CD4-positive, alpha-beta T cell (primary cell): Measurements from ENCODE around the gene CLDN11. TPM values are rescaled to one million over a fixed set of nuclear protein-coding genes. Genes with fewer than 3 reads are reported as not detected.

Experiments
- ATAC-seq: fragments of 200-7000 bp; cut with Tn5 transposase; one replicate; pipeline ENCODE4 v1.10.0; 2022; ENCODE audit warnings: mild to moderate bottlenecking; ENCODE audit not compliant: poor library complexity
- CTCF ChIA-PET: fragments of 350-600 bp; sonication (Branson Sonifier 250); formaldehyde crosslinking; loops from one replicate; lab custom pipeline; 2021; ENCODE audit warnings: antibody characterized with exemption, inconsistent platforms; lab: Charles Lee
- POLR2A ChIA-PET: fragments of 350-600 bp; sonication (Branson Sonifier 250); formaldehyde crosslinking; loops from one replicate; lab custom pipeline; 2021; ENCODE audit warnings: antibody characterized with exemption, inconsistent platforms; lab: Charles Lee
- DNase-seq, 14 experiments: peaks; one replicate each; pipeline ENCODE4 v3.0.0-alpha.2; 2013 to 2020; ENCODE audit warnings: mixed read lengths in 2 of 14
- H3K27ac ChIP-seq, 2 donors: one replicate each; pipeline versions ENCODE4 v1.5.1 to v1.7.0; 2013; ENCODE audit warnings: low read length in 2 of 2, low read depth in 1 of 2, mild to moderate bottlenecking in 1 of 2
- H3K27me3 ChIP-seq, 2 experiments: 1 replicate in 1 of 2; 2 replicates in 1 of 2; pipeline versions ENCODE4 v1.6.1 to v1.7.0; 2013; ENCODE audit warnings: low read length in 2 of 2, control low read depth in 1 of 2, mild to moderate bottlenecking in 1 of 2, moderate library complexity in 1 of 2; ENCODE audit not compliant: insufficient read depth in 2 of 2, control insufficient read depth in 1 of 2
- H3K36me3 ChIP-seq: one replicate; pipeline ENCODE4 v1.6.1; 2013; ENCODE audit warnings: low read length, control low read depth; ENCODE audit not compliant: insufficient read depth
- H3K4me1 ChIP-seq: one replicate; pipeline ENCODE4 v1.6.1; 2013; ENCODE audit warnings: low read length, control low read depth; ENCODE audit not compliant: insufficient read depth
- H3K4me3 ChIP-seq: one replicate; pipeline ENCODE4 v1.5.1; 2013; ENCODE audit warnings: mild to moderate bottlenecking, low read length, moderate library complexity
- H3K9me3 ChIP-seq, 2 experiments: 1 replicate in 1 of 2; 2 replicates in 1 of 2; pipeline versions ENCODE4 v1.6.1 to v1.7.0; 2013; ENCODE audit warnings: low read length in 2 of 2, mild to moderate bottlenecking in 2 of 2, control low read depth in 1 of 2, moderate library complexity in 1 of 2; ENCODE audit not compliant: control insufficient read depth in 1 of 2, insufficient read depth in 1 of 2
- H3K27ac Mint-ChIP-seq: one replicate; pipeline ENCODE4 v1.8.0; 2020; ENCODE audit warnings: mixed read lengths
- H3K27me3 Mint-ChIP-seq: one replicate; pipeline ENCODE4 v1.8.0; 2021; ENCODE audit warnings: mixed read lengths
- H3K36me3 Mint-ChIP-seq: one replicate; pipeline ENCODE4 v1.8.0; 2021; ENCODE audit warnings: low read depth, mixed read lengths
- H3K4me1 Mint-ChIP-seq: one replicate; pipeline ENCODE4 v1.8.0; 2021; ENCODE audit warnings: low read depth, mixed read lengths
- H3K4me3 Mint-ChIP-seq: one replicate; pipeline ENCODE4 v1.8.0; 2020; ENCODE audit warnings: mild to moderate bottlenecking, mixed read lengths
- H3K9me3 Mint-ChIP-seq: one replicate; pipeline ENCODE4 v1.8.0; 2020; ENCODE audit warnings: mixed read lengths
- intact Hi-C, 2 experiments: fragments of 100-400 bp; cut with DNase I in 1 of 2; cut with micrococcal nuclease in 1 of 2; formaldehyde crosslinking; loops; one replicate each; pipeline versions ENCODE4 v1.15.1 to v1.9.0; 2023 to 2025; cut with DNase I, micrococcal nuclease
- total RNA-seq, 174 experiments: library from RNA in 2 of 174; stranded (reverse) in 2 of 174; gene quantifications; one replicate each; pipeline ENCODE4 v1.2.3 and lab custom pipeline; 2021 to 2026
- TF ChIP-seq, protein P1 (sequence below): fragments of 200-600 bp; IDR thresholded peaks from one replicate; pipeline ENCODE4 v1.8.0; 2022; ENCODE audit warnings: antibody characterized with exemption, mild to moderate bottlenecking

The CLDN11 gene
- total RNA-seq, 2 experiments from 2014 or later: not detected

DNA sequence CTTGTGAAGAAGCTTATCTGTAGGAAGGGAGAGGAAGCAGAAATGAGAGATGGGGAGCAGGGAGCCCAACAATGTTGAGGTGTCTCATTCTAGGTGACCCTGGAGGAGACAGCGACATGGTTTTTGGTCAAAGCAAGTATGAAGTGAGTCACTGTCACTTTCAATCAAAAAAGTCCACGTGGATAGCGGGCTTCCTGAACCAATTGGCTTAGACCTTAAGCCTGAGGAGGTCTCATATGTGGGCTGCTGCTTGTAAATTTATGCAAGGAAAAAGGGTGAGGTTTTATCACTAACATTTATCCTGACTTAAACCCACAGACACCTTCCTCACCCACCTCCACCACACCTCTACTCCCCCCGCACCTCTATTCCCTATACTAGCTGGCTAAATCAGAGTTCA lies 22.7 kb downstream of the CLDN11 start:
- DNase-seq (no peak), ATAC-seq (no peak)
- CTCF ChIA-PET: no interaction called here
- Histone ChIP-seq H3K4me3 (no peak overlapping the region), H3K36me3 (no peaks in the 10 kb centered on the region), H3K27ac (no peak overlapping the region), H3K27me3 (peaks cover 4 to 5% of the 10 kb centered on the region in 2 experiments), H3K4me1 (no peaks in the 10 kb centered on the region), H3K9me3 (no peaks in the 10 kb centered on the region)
- H3K27me3 Mint-ChIP-seq: peaks cover 36% of the 10 kb centered on the region
- POLR2A ChIA-PET: no interaction called here
- TF ChIP-seq, protein P1, sequence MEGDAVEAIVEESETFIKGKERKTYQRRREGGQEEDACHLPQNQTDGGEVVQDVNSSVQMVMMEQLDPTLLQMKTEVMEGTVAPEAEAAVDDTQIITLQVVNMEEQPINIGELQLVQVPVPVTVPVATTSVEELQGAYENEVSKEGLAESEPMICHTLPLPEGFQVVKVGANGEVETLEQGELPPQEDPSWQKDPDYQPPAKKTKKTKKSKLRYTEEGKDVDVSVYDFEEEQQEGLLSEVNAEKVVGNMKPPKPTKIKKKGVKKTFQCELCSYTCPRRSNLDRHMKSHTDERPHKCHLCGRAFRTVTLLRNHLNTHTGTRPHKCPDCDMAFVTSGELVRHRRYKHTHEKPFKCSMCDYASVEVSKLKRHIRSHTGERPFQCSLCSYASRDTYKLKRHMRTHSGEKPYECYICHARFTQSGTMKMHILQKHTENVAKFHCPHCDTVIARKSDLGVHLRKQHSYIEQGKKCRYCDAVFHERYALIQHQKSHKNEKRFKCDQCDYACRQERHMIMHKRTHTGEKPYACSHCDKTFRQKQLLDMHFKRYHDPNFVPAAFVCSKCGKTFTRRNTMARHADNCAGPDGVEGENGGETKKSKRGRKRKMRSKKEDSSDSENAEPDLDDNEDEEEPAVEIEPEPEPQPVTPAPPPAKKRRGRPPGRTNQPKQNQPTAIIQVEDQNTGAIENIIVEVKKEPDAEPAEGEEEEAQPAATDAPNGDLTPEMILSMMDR: no peak
- H3K4me3 Mint-ChIP-seq: no peak overlapping the region
- no peaks in the 10 kb centered on the region for H3K9me3 Mint-ChIP-seq
- no peak overlapping the region for H3K27ac Mint-ChIP-seq
- H3K4me1 Mint-ChIP-seq: no peaks in the 10 kb centered on the region
- H3K36me3 Mint-ChIP-seq: no peaks in the 10 kb centered on the region
- intact Hi-C loops: no loop called here

- Mint-ChIP-seq H3K36me3 (no peaks in the 10 kb centered on the region), H3K27me3 (peaks cover 36% of the 10 kb centered on the region), H3K4me1 (no peaks in the 10 kb centered on the region), H3K4me3 (no peak overlapping the region), H3K27ac (no peak overlapping the region), H3K9me3 (no peaks in the 10 kb centered on the region)
- Histone ChIP-seq H3K9me3 (no peaks in the 10 kb centered on the region), H3K4me1 (no peaks in the 10 kb centered on the region), H3K27ac (no peak overlapping the region), H3K4me3 (no peak overlapping the region), H3K27me3 (peaks cover 4 to 5% of the 10 kb centered on the region in 2 experiments), H3K36me3 (no peaks in the 10 kb centered on the region)
- POLR2A ChIA-PET: no interaction called here
- intact Hi-C loops: no loop called here
- DNase-seq (no peak), ATAC-seq (no peak)
- TF ChIP-seq, protein P1: no peak
- CTCF ChIA-PET: no interaction called here
Measured at GRCh38 chr3:170442947-170443346, 24.3 kb downstream of the CLDN11 start.

DNA sequence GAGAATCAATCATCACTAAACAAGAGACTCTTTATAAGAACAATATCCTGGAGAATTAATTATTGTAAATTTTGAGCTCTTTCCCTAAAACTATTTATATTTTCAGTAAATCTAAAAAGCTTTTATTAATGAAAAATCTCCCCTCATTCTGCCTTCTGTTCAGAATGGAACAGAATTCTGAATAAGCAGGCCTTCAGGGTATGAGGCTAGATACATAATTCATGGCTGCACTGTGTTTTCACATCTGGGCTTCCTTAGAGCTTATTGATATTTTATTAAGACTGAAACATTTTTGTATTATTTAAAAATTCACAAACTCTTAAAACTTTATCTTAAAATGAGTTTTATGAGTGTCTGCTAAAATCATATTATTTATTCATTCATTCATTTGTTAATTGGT lies 24.8 kb downstream of the CLDN11 start:
- DNase-seq (no peak), ATAC-seq (no peak)
- Histone ChIP-seq H3K27ac (no peak overlapping the region), H3K27me3 (peaks cover 4 to 5% of the 10 kb centered on the region in 2 experiments), H3K4me3 (no peak overlapping the region), H3K36me3 (no peaks in the 10 kb centered on the region), H3K4me1 (no peaks in the 10 kb centered on the region), H3K9me3 (no peaks in the 10 kb centered on the region)
- ChIA-PET POLR2A (no interaction called here), CTCF (no interaction called here)
- Mint-ChIP-seq H3K27ac (no peak overlapping the region), H3K27me3 (peaks cover 36% of the 10 kb centered on the region), H3K9me3 (no peaks in the 10 kb centered on the region), H3K4me1 (no peaks in the 10 kb centered on the region), H3K4me3 (no peak overlapping the region), H3K36me3 (no peaks in the 10 kb centered on the region)
- intact Hi-C loops: no loop called here
- TF ChIP-seq, protein P1: no peak
